WTC11 (cell line): ENCODE data around the gene TJP3. TPM values are rescaled to one million over a fixed set of nuclear protein-coding genes. Genes with fewer than 3 reads are reported as not detected.

Experiments used
- ATAC-seq: fragments of 200-7000 bp; cut with Tn5 transposase; 2 replicates; pipeline ENCODE4 v1.10.0; 2021; ENCODE audit warnings: mild to moderate bottlenecking, moderate library complexity
- CTCF ChIA-PET: fragments of 300-600 bp; sonication (Branson Sonifier 250); formaldehyde crosslinking; loops from one replicate; lab custom pipeline; 2021; ENCODE audit warnings: antibody characterized with exemption; lab: Charles Lee
- POLR2A ChIA-PET: fragments of 350-600 bp; sonication (Branson Sonifier 250); formaldehyde crosslinking; loops from one replicate; lab custom pipeline; 2021; ENCODE audit warnings: antibody characterized with exemption; lab: Charles Lee
- DNase-seq: peaks from one replicate; pipeline ENCODE4 v3.0.0; 2021; ENCODE audit warnings: low spot score
- H3K27ac Mint-ChIP-seq: 2 replicates; pipeline ENCODE4 v1.8.0; 2021; ENCODE audit warnings: mixed read lengths
- H3K27me3 Mint-ChIP-seq: 2 replicates; pipeline ENCODE4 v1.8.0; 2021; ENCODE audit warnings: low read depth, mild to moderate bottlenecking, moderate library complexity, mixed read lengths
- H3K36me3 Mint-ChIP-seq: 2 replicates; pipeline ENCODE4 v1.8.0; 2021; ENCODE audit warnings: mixed read lengths
- H3K4me1 Mint-ChIP-seq: 2 replicates; pipeline ENCODE4 v1.8.0; 2022; ENCODE audit warnings: mixed read lengths
- H3K4me3 Mint-ChIP-seq: 2 replicates; pipeline ENCODE4 v1.8.0; 2021; ENCODE audit warnings: mild to moderate bottlenecking, moderate library complexity, mixed read lengths
- H3K9me3 Mint-ChIP-seq: 2 replicates; pipeline ENCODE4 v1.8.0; 2021; ENCODE audit warnings: mixed read lengths
- ELF4 ChIP-seq: sonication (generic); formaldehyde crosslinking; IDR thresholded peaks from 2 replicates; pipeline ENCODE4 v1.8.1; 2022; ENCODE audit warnings: low read depth, mild to moderate bottlenecking, moderate library complexity, missing genetic modification reagents
- JUN ChIP-seq: sonication (generic); formaldehyde crosslinking; IDR thresholded peaks from 2 replicates; pipeline ENCODE4 v1.8.0; 2023; ENCODE audit warnings: mild to moderate bottlenecking, missing genetic modification reagents
- TEAD4 ChIP-seq: sonication (generic); formaldehyde crosslinking; IDR thresholded peaks from 2 replicates; pipeline ENCODE4 v1.8.0; 2022; ENCODE audit warnings: mild to moderate bottlenecking, missing genetic modification reagents
- ZNF671 ChIP-seq: fragments of 250-450 bp; sonication (Bioruptor Pico); IDR thresholded peaks from 2 replicates; pipeline ENCODE4 v1.8.0; 2021; ENCODE audit warnings: mild to moderate bottlenecking
- total RNA-seq: library from RNA; stranded (reverse); gene quantifications from 3 replicates; pipeline ENCODE4 v1.2.3, GENCODE V29; 2021
- TF ChIP-seq, protein P1 (sequence below): fragments of 250-450 bp; sonication (Bioruptor Pico); IDR thresholded peaks from 2 replicates; pipeline ENCODE4 v1.9.0; 2021; ENCODE audit warnings: mild to moderate bottlenecking, borderline replicate concordance
- TF ChIP-seq, protein P2 (sequence below): sonication (generic); formaldehyde crosslinking; IDR thresholded peaks from 2 replicates; pipeline ENCODE4 v1.8.0; 2023; ENCODE audit warnings: missing genetic modification reagents, mild to moderate bottlenecking, borderline replicate concordance
- TF ChIP-seq, protein P3 (sequence below): sonication (generic); formaldehyde crosslinking; IDR thresholded peaks from 2 replicates; pipeline ENCODE4 v1.8.1; 2023; ENCODE audit warnings: mild to moderate bottlenecking, moderate library complexity, missing genetic modification reagents
- TF ChIP-seq, protein P4 (sequence below): sonication (generic); formaldehyde crosslinking; IDR thresholded peaks from 2 replicates; pipeline ENCODE4 v1.8.0; 2022; ENCODE audit warnings: mild to moderate bottlenecking, missing genetic modification reagents
- TF ChIP-seq, protein P5 (sequence below): sonication (generic); formaldehyde crosslinking; IDR thresholded peaks from 2 replicates; pipeline ENCODE4 v1.8.1; 2023; ENCODE audit warnings: mild to moderate bottlenecking, missing genetic modification reagents
- TF ChIP-seq, protein P6 (sequence below): sonication (generic); formaldehyde crosslinking; IDR thresholded peaks from 2 replicates; pipeline ENCODE4 v1.8.1; 2023; ENCODE audit warnings: mild to moderate bottlenecking, missing genetic modification reagents, moderate library complexity

The TJP3 gene
- total RNA-seq, 1 experiment from 2014 or later, result 36.2 TPM

DNA sequence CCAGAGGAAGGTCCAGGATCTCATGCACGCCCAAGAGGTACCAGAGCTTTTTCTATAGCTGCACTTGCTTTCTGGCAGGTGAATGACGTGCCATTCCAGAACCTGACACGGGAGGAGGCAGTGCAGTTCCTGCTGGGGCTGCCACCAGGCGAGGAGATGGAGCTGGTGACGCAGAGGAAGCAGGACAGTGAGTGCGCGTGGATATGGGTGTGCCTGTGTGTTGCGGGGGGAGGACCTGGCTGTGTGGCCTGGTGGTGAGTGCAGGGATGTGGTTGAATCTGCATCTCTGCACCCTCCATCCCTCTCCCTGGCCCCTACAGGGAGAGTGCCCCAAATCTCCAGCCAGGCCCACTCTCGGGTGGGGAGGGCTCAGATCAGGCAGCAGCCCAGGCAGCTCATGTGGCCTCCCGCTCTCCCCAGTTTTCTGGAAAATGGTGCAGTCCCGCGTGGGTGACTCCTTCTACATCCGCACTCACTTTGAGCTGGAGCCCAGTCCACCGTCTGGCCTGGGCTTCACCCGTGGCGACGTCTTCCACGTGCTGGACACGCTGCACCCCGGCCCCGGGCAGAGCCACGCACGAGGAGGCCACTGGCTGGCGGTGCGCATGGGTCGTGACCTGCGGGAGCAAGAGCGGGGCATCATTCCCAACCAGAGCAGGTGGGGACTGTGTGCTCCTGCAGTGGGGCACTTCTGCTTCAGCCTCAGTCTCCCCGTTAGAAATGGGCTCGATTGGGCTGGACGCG is 30.5 kb downstream of the TJP3 start (continued):
- TF ChIP-seq, protein P1, sequence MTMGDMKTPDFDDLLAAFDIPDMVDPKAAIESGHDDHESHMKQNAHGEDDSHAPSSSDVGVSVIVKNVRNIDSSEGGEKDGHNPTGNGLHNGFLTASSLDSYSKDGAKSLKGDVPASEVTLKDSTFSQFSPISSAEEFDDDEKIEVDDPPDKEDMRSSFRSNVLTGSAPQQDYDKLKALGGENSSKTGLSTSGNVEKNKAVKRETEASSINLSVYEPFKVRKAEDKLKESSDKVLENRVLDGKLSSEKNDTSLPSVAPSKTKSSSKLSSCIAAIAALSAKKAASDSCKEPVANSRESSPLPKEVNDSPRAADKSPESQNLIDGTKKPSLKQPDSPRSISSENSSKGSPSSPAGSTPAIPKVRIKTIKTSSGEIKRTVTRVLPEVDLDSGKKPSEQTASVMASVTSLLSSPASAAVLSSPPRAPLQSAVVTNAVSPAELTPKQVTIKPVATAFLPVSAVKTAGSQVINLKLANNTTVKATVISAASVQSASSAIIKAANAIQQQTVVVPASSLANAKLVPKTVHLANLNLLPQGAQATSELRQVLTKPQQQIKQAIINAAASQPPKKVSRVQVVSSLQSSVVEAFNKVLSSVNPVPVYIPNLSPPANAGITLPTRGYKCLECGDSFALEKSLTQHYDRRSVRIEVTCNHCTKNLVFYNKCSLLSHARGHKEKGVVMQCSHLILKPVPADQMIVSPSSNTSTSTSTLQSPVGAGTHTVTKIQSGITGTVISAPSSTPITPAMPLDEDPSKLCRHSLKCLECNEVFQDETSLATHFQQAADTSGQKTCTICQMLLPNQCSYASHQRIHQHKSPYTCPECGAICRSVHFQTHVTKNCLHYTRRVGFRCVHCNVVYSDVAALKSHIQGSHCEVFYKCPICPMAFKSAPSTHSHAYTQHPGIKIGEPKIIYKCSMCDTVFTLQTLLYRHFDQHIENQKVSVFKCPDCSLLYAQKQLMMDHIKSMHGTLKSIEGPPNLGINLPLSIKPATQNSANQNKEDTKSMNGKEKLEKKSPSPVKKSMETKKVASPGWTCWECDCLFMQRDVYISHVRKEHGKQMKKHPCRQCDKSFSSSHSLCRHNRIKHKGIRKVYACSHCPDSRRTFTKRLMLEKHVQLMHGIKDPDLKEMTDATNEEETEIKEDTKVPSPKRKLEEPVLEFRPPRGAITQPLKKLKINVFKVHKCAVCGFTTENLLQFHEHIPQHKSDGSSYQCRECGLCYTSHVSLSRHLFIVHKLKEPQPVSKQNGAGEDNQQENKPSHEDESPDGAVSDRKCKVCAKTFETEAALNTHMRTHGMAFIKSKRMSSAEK (CRISPR knock-in tag), result no peak
- TF ChIP-seq, protein P2, sequence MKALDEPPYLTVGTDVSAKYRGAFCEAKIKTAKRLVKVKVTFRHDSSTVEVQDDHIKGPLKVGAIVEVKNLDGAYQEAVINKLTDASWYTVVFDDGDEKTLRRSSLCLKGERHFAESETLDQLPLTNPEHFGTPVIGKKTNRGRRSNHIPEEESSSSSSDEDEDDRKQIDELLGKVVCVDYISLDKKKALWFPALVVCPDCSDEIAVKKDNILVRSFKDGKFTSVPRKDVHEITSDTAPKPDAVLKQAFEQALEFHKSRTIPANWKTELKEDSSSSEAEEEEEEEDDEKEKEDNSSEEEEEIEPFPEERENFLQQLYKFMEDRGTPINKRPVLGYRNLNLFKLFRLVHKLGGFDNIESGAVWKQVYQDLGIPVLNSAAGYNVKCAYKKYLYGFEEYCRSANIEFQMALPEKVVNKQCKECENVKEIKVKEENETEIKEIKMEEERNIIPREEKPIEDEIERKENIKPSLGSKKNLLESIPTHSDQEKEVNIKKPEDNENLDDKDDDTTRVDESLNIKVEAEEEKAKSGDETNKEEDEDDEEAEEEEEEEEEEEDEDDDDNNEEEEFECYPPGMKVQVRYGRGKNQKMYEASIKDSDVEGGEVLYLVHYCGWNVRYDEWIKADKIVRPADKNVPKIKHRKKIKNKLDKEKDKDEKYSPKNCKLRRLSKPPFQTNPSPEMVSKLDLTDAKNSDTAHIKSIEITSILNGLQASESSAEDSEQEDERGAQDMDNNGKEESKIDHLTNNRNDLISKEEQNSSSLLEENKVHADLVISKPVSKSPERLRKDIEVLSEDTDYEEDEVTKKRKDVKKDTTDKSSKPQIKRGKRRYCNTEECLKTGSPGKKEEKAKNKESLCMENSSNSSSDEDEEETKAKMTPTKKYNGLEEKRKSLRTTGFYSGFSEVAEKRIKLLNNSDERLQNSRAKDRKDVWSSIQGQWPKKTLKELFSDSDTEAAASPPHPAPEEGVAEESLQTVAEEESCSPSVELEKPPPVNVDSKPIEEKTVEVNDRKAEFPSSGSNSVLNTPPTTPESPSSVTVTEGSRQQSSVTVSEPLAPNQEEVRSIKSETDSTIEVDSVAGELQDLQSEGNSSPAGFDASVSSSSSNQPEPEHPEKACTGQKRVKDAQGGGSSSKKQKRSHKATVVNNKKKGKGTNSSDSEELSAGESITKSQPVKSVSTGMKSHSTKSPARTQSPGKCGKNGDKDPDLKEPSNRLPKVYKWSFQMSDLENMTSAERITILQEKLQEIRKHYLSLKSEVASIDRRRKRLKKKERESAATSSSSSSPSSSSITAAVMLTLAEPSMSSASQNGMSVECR, result no peak
- TF ChIP-seq ZNF671 (CRISPR knock-in tag) (no peak), TEAD4 (CRISPR knock-in tag) (no peak), JUN (CRISPR knock-in tag) (no peak)
- TF ChIP-seq, protein P3, sequence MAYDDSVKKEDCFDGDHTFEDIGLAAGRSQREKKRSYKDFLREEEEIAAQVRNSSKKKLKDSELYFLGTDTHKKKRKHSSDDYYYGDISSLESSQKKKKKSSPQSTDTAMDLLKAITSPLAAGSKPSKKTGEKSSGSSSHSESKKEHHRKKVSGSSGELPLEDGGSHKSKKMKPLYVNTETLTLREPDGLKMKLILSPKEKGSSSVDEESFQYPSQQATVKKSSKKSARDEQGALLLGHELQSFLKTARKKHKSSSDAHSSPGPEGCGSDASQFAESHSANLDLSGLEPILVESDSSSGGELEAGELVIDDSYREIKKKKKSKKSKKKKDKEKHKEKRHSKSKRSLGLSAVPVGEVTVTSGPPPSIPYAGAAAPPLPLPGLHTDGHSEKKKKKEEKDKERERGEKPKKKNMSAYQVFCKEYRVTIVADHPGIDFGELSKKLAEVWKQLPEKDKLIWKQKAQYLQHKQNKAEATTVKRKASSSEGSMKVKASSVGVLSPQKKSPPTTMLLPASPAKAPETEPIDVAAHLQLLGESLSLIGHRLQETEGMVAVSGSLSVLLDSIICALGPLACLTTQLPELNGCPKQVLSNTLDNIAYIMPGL (CRISPR knock-in tag), result no peak
- TF ChIP-seq, protein P4, sequence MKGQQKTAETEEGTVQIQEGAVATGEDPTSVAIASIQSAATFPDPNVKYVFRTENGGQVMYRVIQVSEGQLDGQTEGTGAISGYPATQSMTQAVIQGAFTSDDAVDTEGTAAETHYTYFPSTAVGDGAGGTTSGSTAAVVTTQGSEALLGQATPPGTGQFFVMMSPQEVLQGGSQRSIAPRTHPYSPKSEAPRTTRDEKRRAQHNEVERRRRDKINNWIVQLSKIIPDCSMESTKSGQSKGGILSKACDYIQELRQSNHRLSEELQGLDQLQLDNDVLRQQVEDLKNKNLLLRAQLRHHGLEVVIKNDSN (CRISPR knock-in tag), result no peak

DNA sequence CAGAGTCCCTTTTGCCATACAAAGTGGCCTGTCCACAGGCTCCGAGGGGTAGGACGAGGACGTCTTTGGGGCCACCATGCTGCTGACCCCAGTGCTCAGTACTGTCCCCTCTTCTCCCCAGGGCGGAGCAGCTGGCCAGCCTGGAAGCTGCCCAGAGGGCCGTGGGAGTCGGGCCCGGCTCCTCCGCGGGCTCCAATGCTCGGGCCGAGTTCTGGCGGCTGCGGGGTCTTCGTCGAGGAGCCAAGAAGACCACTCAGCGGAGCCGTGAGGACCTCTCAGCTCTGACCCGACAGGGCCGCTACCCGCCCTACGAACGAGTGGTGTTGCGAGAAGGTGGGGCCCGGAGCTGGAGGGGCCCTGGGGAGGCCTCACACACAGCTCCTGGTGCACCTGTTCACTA is 32.2 kb downstream of the TJP3 start:
- ATAC-seq (no peak), DNase-seq (no peak)
- TF ChIP-seq, protein P5, sequence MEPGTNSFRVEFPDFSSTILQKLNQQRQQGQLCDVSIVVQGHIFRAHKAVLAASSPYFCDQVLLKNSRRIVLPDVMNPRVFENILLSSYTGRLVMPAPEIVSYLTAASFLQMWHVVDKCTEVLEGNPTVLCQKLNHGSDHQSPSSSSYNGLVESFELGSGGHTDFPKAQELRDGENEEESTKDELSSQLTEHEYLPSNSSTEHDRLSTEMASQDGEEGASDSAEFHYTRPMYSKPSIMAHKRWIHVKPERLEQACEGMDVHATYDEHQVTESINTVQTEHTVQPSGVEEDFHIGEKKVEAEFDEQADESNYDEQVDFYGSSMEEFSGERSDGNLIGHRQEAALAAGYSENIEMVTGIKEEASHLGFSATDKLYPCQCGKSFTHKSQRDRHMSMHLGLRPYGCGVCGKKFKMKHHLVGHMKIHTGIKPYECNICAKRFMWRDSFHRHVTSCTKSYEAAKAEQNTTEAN (CRISPR knock-in tag), result no peak
- TF ChIP-seq ELF4 (CRISPR knock-in tag), result no peak
- TF ChIP-seq, protein P6, sequence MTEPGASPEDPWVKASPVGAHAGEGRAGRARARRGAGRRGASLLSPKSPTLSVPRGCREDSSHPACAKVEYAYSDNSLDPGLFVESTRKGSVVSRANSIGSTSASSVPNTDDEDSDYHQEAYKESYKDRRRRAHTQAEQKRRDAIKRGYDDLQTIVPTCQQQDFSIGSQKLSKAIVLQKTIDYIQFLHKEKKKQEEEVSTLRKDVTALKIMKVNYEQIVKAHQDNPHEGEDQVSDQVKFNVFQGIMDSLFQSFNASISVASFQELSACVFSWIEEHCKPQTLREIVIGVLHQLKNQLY, result no peak
- Mint-ChIP-seq H3K27me3 (no peaks in the 10 kb centered on the region), H3K4me3 (no peak overlapping the region), H3K9me3 (no peaks in the 10 kb centered on the region), H3K27ac (no peak overlapping the region), H3K4me1 (no peaks in the 10 kb centered on the region), H3K36me3 (peaks cover 8% of the 10 kb centered on the region; the same call in 1 of the 2 replicates)
- ChIA-PET POLR2A (no interaction called here), CTCF (interaction anchor here (2.6 kb wide), 1 partner anchor 82 kb away, joined by 7 read pairs; no protein-coding TSS in a partner anchor)
